BJ (cell line): ENCODE results near the gene SPINK6. TPM values are rescaled to one million over a fixed set of nuclear protein-coding genes. Genes with fewer than 3 reads are reported as not detected.

ENCODE experiments used
- CTCF ChIA-PET: fragments of 350-600 bp; formaldehyde crosslinking; extraction: SDS; loops from one replicate; lab custom pipeline; 2021; ENCODE audit warnings: antibody characterized with exemption, inconsistent platforms; lab: Yijun Ruan, JAX
- POLR2A ChIA-PET: fragments of 300-600 bp; sonication (Branson Sonifier 250); formaldehyde crosslinking; extraction: SDS; loops from one replicate; lab custom pipeline; 2021; ENCODE audit warnings: antibody characterized with exemption; lab: Charles Lee
- DNase-seq: peaks from one replicate; pipeline ENCODE4 v3.0.0-alpha.2; 2011; ENCODE audit warnings: low read depth
- H3K27me3 ChIP-seq: 2 replicates; pipeline ENCODE4 v1.6.0; 2011; ENCODE audit warnings: low read length; ENCODE audit not compliant: control insufficient read depth, insufficient read depth
- H3K36me3 ChIP-seq: 2 replicates; pipeline ENCODE4 v1.5.1; 2011; ENCODE audit warnings: low read length; ENCODE audit not compliant: control insufficient read depth, insufficient read depth
- H3K4me3 ChIP-seq: 2 replicates; pipeline ENCODE4 v1.5.1; 2011; ENCODE audit warnings: low read depth, mild to moderate bottlenecking, control low read depth, low read length
- CTCF ChIP-seq: IDR thresholded peaks from 2 replicates; pipeline ENCODE4 v1.5.1; 2011; ENCODE audit warnings: low read depth, mild to moderate bottlenecking, control low read depth, inconsistent platforms, low read length, moderate library complexity; ENCODE audit not compliant: insufficient read depth
- polyA plus RNA-seq: library from polyadenylated mRNA; depleted of rRNA; stranded (reverse); fragments of >200 nt; gene quantifications from 2 replicates; pipeline ENCODE4 v1.2.3, GENCODE V29; 2011

SPINK6 gene
- polyA plus RNA-seq, 1 experiment = not detected

GRCh38 chr5:148205865-148206264 is 3.0 kb downstream of the SPINK6 start:
- ChIA-PET CTCF (no interaction called here), POLR2A (no interaction called here)
- H3K36me3 ChIP-seq = no peaks in the 10 kb centered on the region
- H3K4me3 ChIP-seq = no peak overlapping the region
- no peak for DNase-seq
- TF ChIP-seq CTCF = no peak
- H3K27me3 ChIP-seq = no peaks in the 10 kb centered on the region

- no peak for TF ChIP-seq CTCF
- H3K36me3 ChIP-seq = no peaks in the 10 kb centered on the region
- no peak for DNase-seq
- H3K4me3 ChIP-seq = no peak overlapping the region
- ChIA-PET CTCF (no interaction called here), POLR2A (no interaction called here)
- H3K27me3 ChIP-seq = no peaks in the 10 kb centered on the region
Measured at GRCh38 chr5:148206620-148207019, 3.8 kb downstream of the SPINK6 start.

- no peaks in the 10 kb centered on the region for H3K36me3 ChIP-seq
- no peaks in the 10 kb centered on the region for H3K27me3 ChIP-seq
- ChIA-PET POLR2A (no interaction called here), CTCF (no interaction called here)
- H3K4me3 ChIP-seq = no peak overlapping the region
- TF ChIP-seq CTCF = no peak
- DNase-seq = no peak
Measured at GRCh38 chr5:148208226-148208625, 5.4 kb downstream of the SPINK6 start.

GRCh38 chr5:148209151-148209770 is 6.4 kb downstream of the SPINK6 start:
- ChIA-PET POLR2A (no interaction called here), CTCF (no interaction called here)
- no peak for TF ChIP-seq CTCF
- DNase-seq = no peak
- Histone ChIP-seq H3K4me3 (no peak overlapping the region), H3K27me3 (no peaks in the 10 kb centered on the region), H3K36me3 (no peaks in the 10 kb centered on the region)

- no peak for TF ChIP-seq CTCF
- CTCF ChIA-PET = no interaction called here
- POLR2A ChIA-PET = no interaction called here
- H3K27me3 ChIP-seq = no peaks in the 10 kb centered on the region
- no peak for DNase-seq
- H3K4me3 ChIP-seq = no peak overlapping the region
- H3K36me3 ChIP-seq = no peaks in the 10 kb centered on the region
Measured at GRCh38 chr5:148214665-148215185, 11.9 kb downstream of the SPINK6 start.
